Smooth muscle cell (in vitro differentiated cells): Measurements from ENCODE around the gene ADARB2. TPM values are rescaled to one million over a fixed set of nuclear protein-coding genes. Genes with fewer than 3 reads are reported as not detected.
A peak's percentile ranks its signal among the peaks of the same experiment; 100 is the strongest.

Experiments
- DNase-seq: peaks from one replicate; lab custom pipeline; 2025; ENCODE audit not compliant: unreplicated experiment; lab: John Stamatoyannopoulos, UW
- H2AFZ ChIP-seq: fragments of 200-600 bp; sonication (generic); 2 replicates; pipeline ENCODE4 v1.6.0; 2016; ENCODE audit warnings: antibody characterized with exemption, low read depth, mild to moderate bottlenecking
- H3F3A ChIP-seq: fragments of 200-600 bp; sonication (generic); 2 replicates; pipeline ENCODE4 v1.6.0; 2017; ENCODE audit warnings: antibody characterized with exemption, low read depth
- H3K27ac ChIP-seq: fragments of 200-600 bp; sonication (generic); 2 replicates; pipeline ENCODE4 v1.5.1; 2016; ENCODE audit warnings: low read depth, mild to moderate bottlenecking
- H3K27me3 ChIP-seq: fragments of 200-600 bp; sonication (generic); 2 replicates; pipeline ENCODE4 v1.6.1; 2016; ENCODE audit warnings: low read depth, mild to moderate bottlenecking
- H3K36me3 ChIP-seq: fragments of 200-600 bp; sonication (generic); 2 replicates; pipeline ENCODE4 v1.5.1; 2016; ENCODE audit warnings: low read depth
- H3K4me1 ChIP-seq: fragments of 200-600 bp; sonication (generic); 2 replicates; pipeline ENCODE4 v1.5.1; 2016; ENCODE audit warnings: low read depth
- H3K4me2 ChIP-seq: fragments of 200-600 bp; sonication (generic); 2 replicates; pipeline ENCODE4 v1.6.0; 2016; ENCODE audit warnings: mild to moderate bottlenecking
- H3K4me3 ChIP-seq: fragments of 200-600 bp; sonication (generic); 2 replicates; pipeline ENCODE4 v1.5.1; 2016; ENCODE audit warnings: mild to moderate bottlenecking
- H3K79me2 ChIP-seq: fragments of 200-600 bp; sonication (generic); 2 replicates; pipeline ENCODE4 v1.6.0; 2016; ENCODE audit warnings: low read depth, mild to moderate bottlenecking
- H3K9ac ChIP-seq: fragments of 200-600 bp; sonication (generic); 2 replicates; pipeline ENCODE4 v1.6.0; 2016; ENCODE audit warnings: low read depth
- H3K9me3 ChIP-seq: fragments of 200-600 bp; sonication (generic); replicated peaks from 2 replicates; pipeline ENCODE4 v1.5.1; 2016; ENCODE audit warnings: low read depth
- H4K20me1 ChIP-seq: fragments of 200-600 bp; sonication (generic); 2 replicates; pipeline ENCODE4 v1.6.0; 2016; ENCODE audit warnings: low read depth
- WGBS: methylation state at CpG from one replicate; pipeline ENCODE4 v1.1.7; 2016; ENCODE audit warnings: low lambda C conversion rate; 5-methylcytosine and 5-hydroxymethylcytosine counted together
- polyA plus RNA-seq: library from polyadenylated mRNA; unstranded; fragments of >200 nt; fragmentation: Nextera tagmentation; extraction: Ambion mirVana; gene quantifications from 2 replicates; pipeline ENCODE4 v1.2.1, GENCODE V29; 2016
- total RNA-seq: library from RNA; depleted of rRNA; stranded (reverse); fragments of >200 nt; gene quantifications from 2 replicates; pipeline ENCODE4 v1.2.3, GENCODE V29; 2014
- TF ChIP-seq, protein P1 (sequence below): fragments of 200-600 bp; sonication (generic); IDR thresholded peaks from 2 replicates; pipeline ENCODE4 v1.5.1; 2017; ENCODE audit warnings: borderline replicate concordance, mild to moderate bottlenecking, antibody characterized with exemption; ENCODE audit not compliant: insufficient read depth, poor library complexity, severe bottlenecking

ADARB2 gene
- total and polyA plus RNA-seq, 2 experiments from 2014 or later = 0.13 to 0.39 TPM

DNA sequence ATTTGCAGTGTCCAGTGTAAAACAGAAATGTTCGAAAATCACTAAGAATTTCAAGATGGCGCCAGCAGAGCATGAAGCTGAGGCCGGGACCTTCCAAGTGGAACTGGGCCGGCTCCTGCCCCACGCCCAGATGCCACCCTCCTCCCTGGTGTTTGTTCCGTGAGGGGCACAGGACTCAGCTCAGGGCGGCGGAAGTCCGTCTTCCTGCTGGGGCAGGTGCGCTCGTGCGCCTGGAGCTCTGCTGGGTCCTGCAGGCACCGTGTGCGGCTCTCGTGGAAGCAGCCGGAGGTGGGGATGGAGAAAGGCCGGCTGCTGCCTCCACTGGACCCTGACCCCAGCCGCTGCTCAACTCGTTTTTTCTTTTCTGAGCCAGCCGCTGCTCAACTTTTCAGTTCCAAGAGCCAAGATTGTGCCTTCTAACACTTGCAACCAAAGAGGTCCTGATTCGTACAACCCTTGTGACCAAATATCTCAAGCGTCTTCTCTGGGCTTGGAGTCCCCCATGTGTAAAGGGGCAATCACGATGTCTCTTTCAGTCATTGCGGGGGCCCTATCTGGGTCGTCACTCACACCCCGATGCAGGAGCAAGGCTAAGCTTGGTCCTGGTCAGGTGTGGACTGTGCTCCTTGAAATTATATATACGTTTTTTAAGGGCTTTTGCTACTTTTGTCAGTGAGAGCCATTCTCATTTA lies 334.4 kb downstream of the ADARB2 start:
- no peaks in the 10 kb centered on the region for H3K27me3 ChIP-seq
- H3K79me2 ChIP-seq = no peaks in the 10 kb centered on the region
- H3K4me2 ChIP-seq = no peak overlapping the region
- no peak overlapping the region for H3K4me3 ChIP-seq
- H3K9ac ChIP-seq = no peak overlapping the region
- TF ChIP-seq, protein P1, sequence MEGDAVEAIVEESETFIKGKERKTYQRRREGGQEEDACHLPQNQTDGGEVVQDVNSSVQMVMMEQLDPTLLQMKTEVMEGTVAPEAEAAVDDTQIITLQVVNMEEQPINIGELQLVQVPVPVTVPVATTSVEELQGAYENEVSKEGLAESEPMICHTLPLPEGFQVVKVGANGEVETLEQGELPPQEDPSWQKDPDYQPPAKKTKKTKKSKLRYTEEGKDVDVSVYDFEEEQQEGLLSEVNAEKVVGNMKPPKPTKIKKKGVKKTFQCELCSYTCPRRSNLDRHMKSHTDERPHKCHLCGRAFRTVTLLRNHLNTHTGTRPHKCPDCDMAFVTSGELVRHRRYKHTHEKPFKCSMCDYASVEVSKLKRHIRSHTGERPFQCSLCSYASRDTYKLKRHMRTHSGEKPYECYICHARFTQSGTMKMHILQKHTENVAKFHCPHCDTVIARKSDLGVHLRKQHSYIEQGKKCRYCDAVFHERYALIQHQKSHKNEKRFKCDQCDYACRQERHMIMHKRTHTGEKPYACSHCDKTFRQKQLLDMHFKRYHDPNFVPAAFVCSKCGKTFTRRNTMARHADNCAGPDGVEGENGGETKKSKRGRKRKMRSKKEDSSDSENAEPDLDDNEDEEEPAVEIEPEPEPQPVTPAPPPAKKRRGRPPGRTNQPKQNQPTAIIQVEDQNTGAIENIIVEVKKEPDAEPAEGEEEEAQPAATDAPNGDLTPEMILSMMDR = no peak
- no peak overlapping the region for H3K27ac ChIP-seq
- H3K4me1 ChIP-seq = peaks cover 6% of the 10 kb centered on the region
- H3K36me3 ChIP-seq = no peaks in the 10 kb centered on the region
- H3K9me3 ChIP-seq = no peaks in the 10 kb centered on the region
- H2AFZ ChIP-seq = no peak overlapping the region
- no peak for DNase-seq
- H3F3A ChIP-seq = no peaks in the 10 kb centered on the region
- WGBS = 94% methylated on average over 27 of the region's 27 CpGs
- no peaks in the 10 kb centered on the region for H4K20me1 ChIP-seq

DNA sequence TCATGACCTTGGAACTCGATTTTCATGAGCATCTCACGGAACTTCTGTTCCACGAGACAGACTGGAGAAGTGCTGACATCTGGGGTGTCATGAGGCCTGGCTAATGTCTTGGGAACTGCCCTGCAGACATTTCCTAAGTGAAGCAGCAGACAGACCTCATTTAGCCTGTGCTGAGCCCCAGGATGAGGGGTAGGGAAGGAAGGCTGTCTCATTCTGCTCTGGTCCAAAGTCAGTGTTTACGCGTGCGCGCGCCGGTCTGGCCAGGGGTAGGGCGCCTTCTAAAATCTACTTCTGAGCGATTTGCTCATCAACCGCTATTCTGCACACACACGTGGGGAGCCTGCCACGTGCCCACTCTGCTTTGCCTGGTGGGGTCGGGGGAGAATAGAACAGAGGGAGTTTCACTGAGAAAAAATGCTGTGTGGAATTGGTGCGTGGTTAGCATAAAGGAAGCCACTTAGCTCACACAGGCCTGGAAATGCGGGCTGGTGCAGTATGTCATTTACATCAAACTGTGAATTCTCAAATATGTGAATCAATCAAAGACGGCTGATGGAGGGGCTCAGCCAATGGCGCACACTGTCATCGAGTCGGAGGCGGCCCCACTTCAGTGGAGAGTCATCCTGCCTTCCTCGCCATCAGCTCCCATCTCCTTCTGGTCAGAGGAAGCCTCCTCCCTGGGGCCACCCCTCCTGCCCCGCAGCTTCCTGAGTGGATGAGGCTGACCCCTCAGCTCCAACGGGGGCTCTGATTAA lies 335.1 kb downstream of the ADARB2 start:
- no peak overlapping the region for H3K4me2 ChIP-seq
- no peaks in the 10 kb centered on the region for H4K20me1 ChIP-seq
- H3K4me1 ChIP-seq = peaks cover 6% of the 10 kb centered on the region
- no peaks in the 10 kb centered on the region for H3K27me3 ChIP-seq
- H3K27ac ChIP-seq = no peak overlapping the region
- H3K79me2 ChIP-seq = no peaks in the 10 kb centered on the region
- WGBS = 74% methylated on average over 25 of the region's 25 CpGs
- no peaks in the 10 kb centered on the region for H3K9me3 ChIP-seq
- H3K4me3 ChIP-seq = no peak overlapping the region
- TF ChIP-seq, protein P1 = no peak
- no peak for DNase-seq
- no peaks in the 10 kb centered on the region for H3K36me3 ChIP-seq
- peak overlapping the region; percentile 30 for H2AFZ ChIP-seq
- no peaks in the 10 kb centered on the region for H3F3A ChIP-seq
- no peak overlapping the region for H3K9ac ChIP-seq

DNA sequence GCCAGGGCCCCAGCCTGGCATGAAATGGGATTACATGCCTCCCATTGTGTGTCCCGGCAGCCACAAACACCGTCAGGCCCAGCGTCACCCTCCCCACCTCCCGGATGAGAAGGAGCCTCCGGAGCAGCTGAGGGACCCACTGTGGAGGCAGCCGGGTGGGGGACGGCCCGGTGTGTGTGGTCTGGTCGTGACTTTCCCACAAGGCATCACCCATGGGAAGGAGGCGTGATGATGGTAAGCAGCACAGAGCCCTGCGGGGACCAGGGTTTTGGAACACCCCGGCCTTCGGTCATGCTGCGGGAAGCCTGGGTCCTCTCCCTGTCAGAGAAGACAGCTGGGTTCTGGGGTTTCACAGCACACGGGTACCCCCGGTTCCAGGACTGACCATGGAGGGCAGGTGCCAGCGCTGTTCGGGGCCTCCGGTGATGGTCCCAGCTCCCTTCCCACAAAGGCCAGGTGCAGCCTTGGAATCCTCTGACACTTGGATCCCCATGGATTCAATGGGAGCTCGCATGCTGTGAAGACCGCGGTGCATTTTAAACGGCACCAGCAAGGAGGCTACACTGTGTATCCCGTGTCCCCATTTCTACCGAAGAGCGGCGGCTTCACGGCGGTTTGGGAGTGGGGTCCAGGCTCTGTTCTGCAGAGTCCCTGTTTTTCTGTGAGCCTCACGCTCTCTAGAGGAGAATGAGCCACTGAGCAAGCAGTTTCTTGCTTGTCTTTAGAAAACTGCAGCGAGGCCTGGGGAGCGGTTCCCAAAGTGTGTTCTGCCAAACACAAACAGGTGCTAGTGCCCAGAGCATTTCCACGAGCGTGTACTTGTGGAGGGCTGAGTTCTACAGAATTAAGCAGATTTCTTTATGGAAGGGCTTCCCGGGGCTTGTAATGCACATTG lies 336.0 kb downstream of the ADARB2 start:
- no peak for DNase-seq
- H3K27ac ChIP-seq = no peak overlapping the region
- H3K27me3 ChIP-seq = no peaks in the 10 kb centered on the region
- H3K4me1 ChIP-seq = peaks cover 6% of the 10 kb centered on the region
- no peak overlapping the region for H3K4me3 ChIP-seq
- peak overlapping the region; percentile 8 for H3K4me2 ChIP-seq
- H2AFZ ChIP-seq = peak overlapping the region; percentile 30
- TF ChIP-seq, protein P1 = no peak
- no peaks in the 10 kb centered on the region for H4K20me1 ChIP-seq
- no peaks in the 10 kb centered on the region for H3K36me3 ChIP-seq
- no peaks in the 10 kb centered on the region for H3K79me2 ChIP-seq
- no peaks in the 10 kb centered on the region for H3F3A ChIP-seq
- H3K9me3 ChIP-seq = no peaks in the 10 kb centered on the region
- WGBS = 92% methylated on average over 35 of the region's 35 CpGs
- no peak overlapping the region for H3K9ac ChIP-seq
